Ascending aorta (tissue), 2 donors: ENCODE results near the gene COL6A6. TPM values are rescaled to one million over a fixed set of nuclear protein-coding genes. Genes with fewer than 3 reads are reported as not detected.

Source experiments
- DNase-seq, 2 donors: peaks; one replicate each; pipeline ENCODE4 v3.0.0-alpha.2; 2019; ENCODE audit warnings: low spot score in 2 of 2
- H3K27ac ChIP-seq, 2 donors: fragments of 200-600 bp; sonication (generic); one replicate each; pipeline ENCODE4 v1.5.1; 2016 to 2017; ENCODE audit warnings: mild to moderate bottlenecking in 1 of 2
- H3K27me3 ChIP-seq: fragments of 200-600 bp; sonication (generic); one replicate; pipeline ENCODE4 v1.5.1; 2017
- H3K36me3 ChIP-seq, 2 donors: fragments of 200-600 bp; sonication (generic); one replicate each; pipeline ENCODE4 v1.5.1; 2016
- H3K4me1 ChIP-seq, 2 donors: fragments of 200-600 bp; sonication (generic); one replicate each; pipeline ENCODE4 v1.5.1; 2016 to 2017; ENCODE audit warnings: mild to moderate bottlenecking in 1 of 2
- H3K4me3 ChIP-seq, 2 donors: fragments of 200-600 bp; sonication (generic); one replicate each; pipeline ENCODE4 v1.5.1; 2016 to 2017; ENCODE audit warnings: mild to moderate bottlenecking in 1 of 2
- H3K9me3 ChIP-seq, 2 donors: fragments of 200-600 bp; sonication (generic); one replicate each; pipeline ENCODE4 v1.5.1; 2016
- intact Hi-C: fragments of 100-400 bp; cut with DNase I; formaldehyde crosslinking; loops from one replicate; pipeline ENCODE4 v1.15.1; 2023
- total RNA-seq: library from RNA; depleted of rRNA; stranded (reverse); fragments of >200 nt; gene quantifications from one replicate; pipeline ENCODE4 v1.1.0, GENCODE V29; 2016
- TF ChIP-seq, protein P1 (sequence below), 3 experiments: fragments of 200-600 bp in 2 of 3; fragments of 450-650 bp in 1 of 3; sonication (generic) in 2 of 3; IDR thresholded peaks; one replicate each; pipeline ENCODE4 v1.5.1; 2016 to 2019; ENCODE audit warnings: antibody characterized with exemption in 3 of 3, mild to moderate bottlenecking in 1 of 3, moderate library complexity in 1 of 3

COL6A6 gene
- total RNA-seq, 1 donor from 2014 or later: not detected

DNA sequence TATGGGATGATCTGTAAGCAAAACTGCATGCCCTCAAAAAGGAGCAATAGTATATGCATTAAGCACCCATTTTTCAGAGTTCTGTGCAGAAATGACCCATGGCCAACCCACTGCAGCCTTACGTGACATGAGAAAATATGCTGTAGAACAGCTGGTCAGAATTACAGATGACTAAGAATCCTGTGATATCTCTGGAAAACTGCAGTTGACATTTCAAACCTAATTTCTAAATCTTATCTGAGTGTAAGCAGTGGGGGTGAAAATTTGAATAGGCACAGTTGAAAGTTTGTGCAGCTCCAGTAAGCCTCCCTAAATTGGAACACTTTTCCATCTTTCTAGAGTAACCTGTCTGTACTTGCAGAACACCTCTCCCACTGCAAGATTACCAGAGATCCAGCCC lies 28.7 kb upstream of the COL6A6 start:
- no peaks in the 10 kb centered on the region for H3K9me3 ChIP-seq
- no peak overlapping the region for H3K27ac ChIP-seq
- no peaks in the 10 kb centered on the region for H3K27me3 ChIP-seq
- TF ChIP-seq, protein P1, sequence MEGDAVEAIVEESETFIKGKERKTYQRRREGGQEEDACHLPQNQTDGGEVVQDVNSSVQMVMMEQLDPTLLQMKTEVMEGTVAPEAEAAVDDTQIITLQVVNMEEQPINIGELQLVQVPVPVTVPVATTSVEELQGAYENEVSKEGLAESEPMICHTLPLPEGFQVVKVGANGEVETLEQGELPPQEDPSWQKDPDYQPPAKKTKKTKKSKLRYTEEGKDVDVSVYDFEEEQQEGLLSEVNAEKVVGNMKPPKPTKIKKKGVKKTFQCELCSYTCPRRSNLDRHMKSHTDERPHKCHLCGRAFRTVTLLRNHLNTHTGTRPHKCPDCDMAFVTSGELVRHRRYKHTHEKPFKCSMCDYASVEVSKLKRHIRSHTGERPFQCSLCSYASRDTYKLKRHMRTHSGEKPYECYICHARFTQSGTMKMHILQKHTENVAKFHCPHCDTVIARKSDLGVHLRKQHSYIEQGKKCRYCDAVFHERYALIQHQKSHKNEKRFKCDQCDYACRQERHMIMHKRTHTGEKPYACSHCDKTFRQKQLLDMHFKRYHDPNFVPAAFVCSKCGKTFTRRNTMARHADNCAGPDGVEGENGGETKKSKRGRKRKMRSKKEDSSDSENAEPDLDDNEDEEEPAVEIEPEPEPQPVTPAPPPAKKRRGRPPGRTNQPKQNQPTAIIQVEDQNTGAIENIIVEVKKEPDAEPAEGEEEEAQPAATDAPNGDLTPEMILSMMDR (IDR thresholded peaks at IDR 0.05): no peak
- DNase-seq: no peak
- H3K4me3 ChIP-seq: no peak overlapping the region
- intact Hi-C loops: no loop called here
- H3K4me1 ChIP-seq: no peaks in the 10 kb centered on the region
- no peaks in the 10 kb centered on the region for H3K36me3 ChIP-seq

DNA sequence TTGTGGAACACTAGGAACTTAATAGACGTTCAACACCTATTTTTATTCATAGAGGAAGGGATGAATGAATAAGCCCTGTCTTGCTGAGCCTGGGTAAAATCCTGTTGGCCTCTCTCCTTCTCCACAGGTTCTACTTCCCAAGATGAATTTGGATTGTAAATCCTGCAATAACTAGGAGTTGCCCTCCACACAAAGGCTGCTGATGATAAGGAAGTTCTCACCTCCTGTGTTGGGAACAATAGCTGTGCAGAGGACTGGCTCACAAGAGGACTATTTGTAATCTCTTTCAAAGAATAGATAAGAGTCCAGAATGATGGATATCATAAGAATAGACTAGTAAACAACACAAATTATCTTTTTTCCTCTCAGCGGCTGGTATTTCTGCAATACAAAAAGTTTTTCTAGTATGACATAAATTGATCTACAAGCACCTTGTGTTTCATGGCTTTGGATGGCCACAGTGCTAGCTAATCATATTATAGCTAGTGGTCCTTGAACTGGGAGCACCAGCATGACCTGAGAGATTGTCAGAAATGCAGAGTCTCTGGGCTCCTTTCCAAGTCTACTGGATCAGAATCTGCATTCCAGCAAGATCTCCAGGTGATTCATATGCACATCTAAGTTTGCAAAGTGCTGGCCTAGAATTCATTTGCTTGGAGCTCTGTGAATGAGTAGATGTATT lies 28.1 kb upstream of the COL6A6 start:
- no peak overlapping the region for H3K4me3 ChIP-seq
- H3K36me3 ChIP-seq: no peaks in the 10 kb centered on the region
- intact Hi-C loops: no loop called here
- H3K9me3 ChIP-seq: no peaks in the 10 kb centered on the region
- no peak overlapping the region for H3K27ac ChIP-seq
- H3K4me1 ChIP-seq: no peaks in the 10 kb centered on the region
- TF ChIP-seq, protein P1 (IDR thresholded peaks at IDR 0.05): no peak
- no peaks in the 10 kb centered on the region for H3K27me3 ChIP-seq
- no peak for DNase-seq

DNA sequence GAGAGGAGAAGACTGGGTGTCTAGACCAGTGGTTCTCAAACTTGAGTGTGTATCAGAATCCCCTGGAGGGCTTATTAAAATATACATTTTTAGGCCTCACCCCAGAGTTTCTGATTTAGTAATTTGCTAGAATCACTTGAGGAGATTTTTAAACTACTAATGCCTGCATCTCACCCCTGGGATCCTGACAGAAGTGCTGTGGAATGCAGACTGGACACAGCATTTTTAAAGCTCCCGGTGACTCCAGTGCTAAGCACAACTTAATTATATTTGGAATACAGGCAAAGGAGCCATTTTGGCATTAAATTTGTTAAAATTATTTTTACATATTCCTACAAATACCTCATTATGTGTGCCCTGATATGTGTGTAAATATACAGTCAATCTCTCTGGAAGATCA lies 26.7 kb upstream of the COL6A6 start:
- H3K4me3 ChIP-seq: no peak overlapping the region
- H3K27ac ChIP-seq: no peak overlapping the region
- H3K27me3 ChIP-seq: no peaks in the 10 kb centered on the region
- intact Hi-C loops: no loop called here
- TF ChIP-seq, protein P1 (IDR thresholded peaks at IDR 0.05): no peak
- H3K9me3 ChIP-seq: no peaks in the 10 kb centered on the region
- H3K36me3 ChIP-seq: no peaks in the 10 kb centered on the region
- no peak for DNase-seq
- no peaks in the 10 kb centered on the region for H3K4me1 ChIP-seq

DNA sequence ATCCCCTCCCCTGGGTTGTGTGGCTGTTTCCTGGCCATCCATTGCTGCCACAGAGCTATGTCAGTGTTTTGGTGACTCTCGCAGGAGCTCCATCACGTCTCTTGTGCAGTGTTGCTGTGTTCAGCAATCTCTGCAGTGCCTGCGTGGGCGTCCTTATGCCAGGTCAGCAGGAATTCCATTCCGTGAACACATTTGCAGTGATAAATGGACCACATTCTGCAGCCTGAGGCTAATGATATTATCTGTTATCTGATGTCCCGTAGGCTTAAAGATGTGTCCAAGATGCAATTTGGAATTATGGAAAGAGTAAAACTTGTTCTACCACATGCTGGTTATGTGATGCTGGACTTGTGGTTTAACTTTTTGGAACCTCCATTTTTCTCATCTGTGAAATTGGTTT lies 25.5 kb upstream of the COL6A6 start:
- Histone ChIP-seq H3K27me3 (no peaks in the 10 kb centered on the region), H3K4me3 (no peak overlapping the region), H3K27ac (no peak overlapping the region), H3K4me1 (no peaks in the 10 kb centered on the region), H3K36me3 (no peaks in the 10 kb centered on the region), H3K9me3 (no peaks in the 10 kb centered on the region)
- intact Hi-C loops: no loop called here
- no peak for DNase-seq
- TF ChIP-seq, protein P1 (IDR thresholded peaks at IDR 0.05): no peak

DNA sequence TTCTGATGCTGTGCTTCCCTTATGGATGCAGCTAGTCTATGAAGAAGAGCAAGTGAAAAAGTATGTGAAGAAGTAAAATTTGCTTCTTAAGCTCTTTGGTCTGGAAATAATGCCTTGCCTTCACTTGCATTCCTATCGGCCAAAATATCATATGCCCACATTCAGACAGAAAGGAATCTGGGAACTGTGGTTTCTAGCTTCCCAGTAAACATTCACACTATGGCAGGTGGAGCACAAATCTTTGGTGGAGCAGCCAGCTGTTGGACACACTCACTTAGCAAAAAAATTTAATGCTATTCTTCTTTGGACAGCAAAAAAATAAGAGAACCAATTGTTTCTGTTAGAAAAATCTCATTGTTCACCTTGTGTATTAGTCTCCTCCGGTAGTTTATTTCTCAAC lies 12.3 kb upstream of the COL6A6 start:
- no peaks in the 10 kb centered on the region for H3K36me3 ChIP-seq
- no peaks in the 10 kb centered on the region for H3K27me3 ChIP-seq
- no peaks in the 10 kb centered on the region for H3K4me1 ChIP-seq
- intact Hi-C loops: no loop called here
- H3K27ac ChIP-seq: no peak overlapping the region
- TF ChIP-seq, protein P1 (IDR thresholded peaks at IDR 0.05): no peak
- no peak for DNase-seq
- no peak overlapping the region for H3K4me3 ChIP-seq
- H3K9me3 ChIP-seq: no peaks in the 10 kb centered on the region

DNA sequence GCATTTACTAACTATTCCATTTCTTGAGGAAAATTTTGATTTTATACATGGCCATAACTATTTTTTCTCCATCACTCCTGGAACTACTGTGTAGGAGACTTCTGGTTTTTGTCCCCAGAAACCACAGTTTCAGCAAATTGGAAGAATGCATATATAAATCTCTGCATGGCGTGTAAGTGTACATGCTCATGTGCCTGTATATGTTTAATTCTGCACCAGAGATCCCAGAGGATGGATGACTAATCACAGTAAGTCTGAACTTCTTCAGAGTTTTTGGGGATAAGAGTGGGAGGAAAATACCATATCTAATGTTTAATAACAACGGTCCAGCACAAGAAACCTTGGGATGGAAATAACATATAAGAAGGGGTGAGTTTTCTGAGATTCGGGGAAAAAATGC lies 10.9 kb upstream of the COL6A6 start:
- no peaks in the 10 kb centered on the region for H3K9me3 ChIP-seq

More for the DNA sequence above, 10.9 kb upstream of the COL6A6 start:
- intact Hi-C loops: no loop called here
- no peak for DNase-seq
- Histone ChIP-seq H3K27ac (no peak overlapping the region), H3K27me3 (no peaks in the 10 kb centered on the region), H3K4me1 (no peaks in the 10 kb centered on the region), H3K4me3 (no peak overlapping the region), H3K36me3 (no peaks in the 10 kb centered on the region)
- TF ChIP-seq, protein P1 (IDR thresholded peaks at IDR 0.05): no peak
